ENCODE measurements around the gene NPB. TPM values are rescaled to one million over a fixed set of nuclear protein-coding genes. Genes with fewer than 3 reads are reported as not detected.

NPB gene
- total RNA-seq, 1 experiment from 2014 or later, result 0.47 TPM

GRCh38 chr17:81884520-81884919 is 17.5 kb upstream of the NPB start:
- Mint-ChIP-seq H3K4me3 (ENCODE audit: low read depth, unreplicated experiment) (no peak overlapping the region), H3K27ac (ENCODE audit: unreplicated experiment) (no peak overlapping the region), H3K4me1 (ENCODE audit: low read depth, unreplicated experiment) (no peaks in the 10 kb centered on the region), H3K27me3 (ENCODE audit: unreplicated experiment) (no peaks in the 10 kb centered on the region), H3K9me3 (ENCODE audit: low read depth, unreplicated experiment) (no peaks in the 10 kb centered on the region), H3K36me3 (ENCODE audit: insufficient read depth, unreplicated experiment) (peaks cover 71% of the 10 kb centered on the region)
- intact Hi-C loops (cut with micrococcal nuclease; ENCODE audit: unreplicated experiment), result no loop called here
- BruUV-seq (replicated peaks), result no TSS peak
- TF ChIP-seq, protein P1, sequence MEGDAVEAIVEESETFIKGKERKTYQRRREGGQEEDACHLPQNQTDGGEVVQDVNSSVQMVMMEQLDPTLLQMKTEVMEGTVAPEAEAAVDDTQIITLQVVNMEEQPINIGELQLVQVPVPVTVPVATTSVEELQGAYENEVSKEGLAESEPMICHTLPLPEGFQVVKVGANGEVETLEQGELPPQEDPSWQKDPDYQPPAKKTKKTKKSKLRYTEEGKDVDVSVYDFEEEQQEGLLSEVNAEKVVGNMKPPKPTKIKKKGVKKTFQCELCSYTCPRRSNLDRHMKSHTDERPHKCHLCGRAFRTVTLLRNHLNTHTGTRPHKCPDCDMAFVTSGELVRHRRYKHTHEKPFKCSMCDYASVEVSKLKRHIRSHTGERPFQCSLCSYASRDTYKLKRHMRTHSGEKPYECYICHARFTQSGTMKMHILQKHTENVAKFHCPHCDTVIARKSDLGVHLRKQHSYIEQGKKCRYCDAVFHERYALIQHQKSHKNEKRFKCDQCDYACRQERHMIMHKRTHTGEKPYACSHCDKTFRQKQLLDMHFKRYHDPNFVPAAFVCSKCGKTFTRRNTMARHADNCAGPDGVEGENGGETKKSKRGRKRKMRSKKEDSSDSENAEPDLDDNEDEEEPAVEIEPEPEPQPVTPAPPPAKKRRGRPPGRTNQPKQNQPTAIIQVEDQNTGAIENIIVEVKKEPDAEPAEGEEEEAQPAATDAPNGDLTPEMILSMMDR (IDR thresholded peaks at IDR 0.05; ENCODE audit: unreplicated experiment), result no peak
- DNase-seq, result no peak
- CTCF ChIA-PET, result no interaction called here

DNA sequence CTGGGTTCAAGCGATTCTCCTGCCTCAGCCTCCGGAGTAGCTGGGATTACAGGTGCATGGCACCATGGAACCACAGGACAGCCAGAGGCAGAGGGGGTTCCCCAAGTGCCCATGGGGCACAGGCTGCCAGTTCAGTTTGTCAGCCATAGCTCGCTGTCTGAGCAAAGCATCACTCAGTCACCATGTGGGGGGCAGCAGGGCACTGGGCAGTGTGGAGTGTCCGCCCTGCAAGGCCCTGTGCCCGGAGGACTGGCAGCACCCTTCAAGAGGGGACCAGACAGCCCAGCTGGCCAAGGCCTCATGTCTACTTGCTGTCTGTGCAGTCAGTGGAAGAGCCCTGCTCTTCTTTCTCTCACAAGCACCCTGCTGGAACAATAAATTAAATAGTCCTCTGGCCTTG is 17.1 kb upstream of the NPB start:
- TF ChIP-seq, protein P1 (IDR thresholded peaks at IDR 0.05; ENCODE audit: unreplicated experiment), result no peak
- BruUV-seq (replicated peaks), result no TSS peak
- Mint-ChIP-seq H3K27me3 (ENCODE audit: unreplicated experiment) (no peaks in the 10 kb centered on the region), H3K27ac (ENCODE audit: unreplicated experiment) (no peak overlapping the region), H3K36me3 (ENCODE audit: insufficient read depth, unreplicated experiment) (peaks cover 75% of the 10 kb centered on the region), H3K9me3 (ENCODE audit: low read depth, unreplicated experiment) (no peaks in the 10 kb centered on the region), H3K4me1 (ENCODE audit: low read depth, unreplicated experiment) (no peaks in the 10 kb centered on the region), H3K4me3 (ENCODE audit: low read depth, unreplicated experiment) (no peak overlapping the region)
- CTCF ChIA-PET, result no interaction called here
- no peak for DNase-seq
- intact Hi-C loops (cut with micrococcal nuclease; ENCODE audit: unreplicated experiment), result no loop called here

DNA sequence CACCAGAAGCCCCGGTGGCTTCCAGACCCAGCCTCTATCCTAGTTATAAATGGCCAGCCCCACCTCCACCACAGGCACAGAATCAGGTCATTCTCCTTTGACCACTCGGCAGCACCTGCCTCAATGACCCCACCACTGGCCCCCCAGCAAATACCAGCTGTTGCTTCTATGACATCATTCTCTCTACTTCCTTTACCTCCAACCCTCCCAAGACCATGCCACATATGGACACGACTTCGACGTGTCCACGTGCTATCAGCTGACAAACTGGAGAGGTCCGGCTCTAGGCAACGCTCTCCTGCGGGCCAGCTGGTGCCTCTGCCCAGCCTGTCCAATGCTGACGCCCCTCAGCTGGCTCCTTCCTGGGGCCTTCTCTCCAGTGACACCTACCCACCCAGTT is 16.6 kb upstream of the NPB start:
- Mint-ChIP-seq H3K27me3 (ENCODE audit: unreplicated experiment) (no peaks in the 10 kb centered on the region), H3K36me3 (ENCODE audit: insufficient read depth, unreplicated experiment) (peaks cover 75% of the 10 kb centered on the region), H3K4me3 (ENCODE audit: low read depth, unreplicated experiment) (no peak overlapping the region), H3K4me1 (ENCODE audit: low read depth, unreplicated experiment) (no peaks in the 10 kb centered on the region), H3K27ac (ENCODE audit: unreplicated experiment) (no peak overlapping the region), H3K9me3 (ENCODE audit: low read depth, unreplicated experiment) (no peaks in the 10 kb centered on the region)
- CTCF ChIA-PET, result no interaction called here
- no peak for DNase-seq
- intact Hi-C loops (cut with micrococcal nuclease; ENCODE audit: unreplicated experiment), result no loop called here
- TF ChIP-seq, protein P1 (IDR thresholded peaks at IDR 0.05; ENCODE audit: unreplicated experiment), result no peak
- BruUV-seq (replicated peaks), result no TSS peak

DNA sequence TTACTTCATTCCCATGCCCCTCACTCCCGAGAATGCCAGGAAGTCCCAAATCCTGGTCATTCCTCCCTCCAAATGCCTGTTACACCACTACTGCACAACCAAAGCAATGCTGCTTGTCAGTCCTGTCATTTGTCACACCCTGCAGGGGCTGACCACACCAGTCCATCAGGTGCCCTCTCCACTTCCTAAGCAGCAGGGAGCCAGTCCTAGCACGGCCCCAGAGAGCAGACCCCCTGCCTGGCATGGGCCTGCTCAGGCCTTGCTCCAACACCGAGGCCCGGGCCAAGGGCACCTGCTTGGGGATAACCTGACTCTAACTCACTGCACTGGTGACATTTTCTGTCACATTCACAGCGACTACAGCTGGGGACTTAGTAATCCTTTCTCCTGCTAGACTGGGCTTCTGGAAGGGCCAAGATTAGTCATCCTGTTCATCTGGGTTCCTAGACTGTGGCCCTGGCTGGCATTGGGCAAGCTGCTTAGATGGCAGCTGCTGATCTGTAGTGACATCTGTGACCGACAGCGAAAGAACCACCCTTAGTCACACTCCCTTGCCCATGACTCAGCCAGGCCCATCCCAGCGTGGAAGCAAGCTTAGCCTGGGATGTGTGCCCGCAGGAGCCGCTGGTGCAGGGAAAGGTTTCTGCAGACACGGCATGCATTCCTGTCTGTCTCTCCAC is 16.0 kb upstream of the NPB start:
- H3K9me3 Mint-ChIP-seq (ENCODE audit: low read depth, unreplicated experiment), result no peaks in the 10 kb centered on the region
- TF ChIP-seq, protein P1 (IDR thresholded peaks at IDR 0.05; ENCODE audit: unreplicated experiment), result no peak
- H3K36me3 Mint-ChIP-seq (ENCODE audit: insufficient read depth, unreplicated experiment), result peaks cover 78% of the 10 kb centered on the region
- BruUV-seq (replicated peaks), result no TSS peak
- CTCF ChIA-PET, result no interaction called here
- intact Hi-C loops (cut with micrococcal nuclease; ENCODE audit: unreplicated experiment), result no loop called here
- H3K27ac Mint-ChIP-seq (ENCODE audit: unreplicated experiment), result no peak overlapping the region
- DNase-seq, result no peak
- H3K27me3 Mint-ChIP-seq (ENCODE audit: unreplicated experiment), result no peaks in the 10 kb centered on the region
- no peaks in the 10 kb centered on the region for H3K4me1 Mint-ChIP-seq (ENCODE audit: low read depth, unreplicated experiment)
- no peak overlapping the region for H3K4me3 Mint-ChIP-seq (ENCODE audit: low read depth, unreplicated experiment)
